Cardiac septum (tissue), 1 donor: ENCODE measurements around the gene BMS1. TPM values are rescaled to one million over a fixed set of nuclear protein-coding genes. Genes with fewer than 3 reads are reported as not detected.
A peak's percentile ranks its signal among the peaks of the same experiment; 100 is the strongest.
"Not testable (repeated sequence)": the region's sequence is repeated elsewhere in the genome, so short reads cannot be mapped to it uniquely, and the experiment has no call there.

Source experiments
- DNase-seq: peaks from one replicate; pipeline ENCODE4 v3.0.0-alpha.2; 2020; ENCODE audit warnings: low spot score
- intact Hi-C: fragments of 100-400 bp; cut with DNase I; formaldehyde crosslinking; loops from one replicate; pipeline ENCODE4 v1.14.0; 2022
- total RNA-seq: library from RNA; stranded (reverse); fragmentation: NEBNext Ultra II Directional; extraction: Animal tissue kit (Norgen Biotek cat#: 25700); gene quantifications from one replicate; pipeline ENCODE4 v1.2.1, GENCODE V29; 2021
- donor health status: DM: no; HTN: no; CAD: no.

The BMS1 gene
- total RNA-seq, 1 donor from 2014 or later = 13.4 TPM

DNA sequence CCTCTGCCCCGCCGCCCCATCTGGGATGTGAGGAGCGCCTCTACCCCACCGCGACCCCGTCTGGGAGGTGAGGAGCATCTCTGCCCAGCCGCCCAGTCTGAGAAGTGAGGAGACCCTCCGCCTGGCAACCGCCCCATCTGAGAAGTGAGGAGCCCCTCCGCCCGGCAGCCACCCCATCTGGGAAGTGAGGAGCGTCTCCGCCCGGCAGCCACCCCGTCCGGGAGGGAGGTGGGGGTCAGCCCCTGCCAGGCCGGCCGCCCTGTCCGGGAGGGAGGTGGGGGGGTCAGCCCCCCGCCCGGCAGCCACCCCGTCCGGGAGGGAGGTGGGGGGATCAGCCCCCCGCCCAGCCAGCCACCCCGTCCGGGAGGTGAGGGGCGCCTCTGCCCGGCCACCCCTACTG lies 64.7 kb downstream of the BMS1 start:
- intact Hi-C loops, DNase-seq: not testable (repeated sequence)

DNA sequence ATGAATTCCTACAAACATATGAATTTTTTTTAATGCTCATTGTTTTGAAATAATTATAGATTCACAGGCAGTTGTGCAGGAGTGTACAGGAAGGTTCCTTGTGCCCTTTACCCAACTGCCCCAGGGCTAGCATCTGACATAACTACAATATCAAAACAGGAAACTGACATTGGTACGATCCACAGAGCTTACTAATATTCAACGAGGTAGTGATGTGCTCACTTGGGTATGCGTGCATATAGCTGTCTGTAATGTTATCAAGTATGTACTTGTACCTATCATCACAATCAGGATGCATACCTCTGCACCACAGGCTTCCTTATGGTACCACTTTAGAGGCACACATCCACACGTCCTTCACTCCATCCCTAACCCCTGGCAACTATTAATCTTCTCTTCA lies 68.3 kb downstream of the BMS1 start:
- no peak for DNase-seq
- intact Hi-C loops = no loop called here

DNA sequence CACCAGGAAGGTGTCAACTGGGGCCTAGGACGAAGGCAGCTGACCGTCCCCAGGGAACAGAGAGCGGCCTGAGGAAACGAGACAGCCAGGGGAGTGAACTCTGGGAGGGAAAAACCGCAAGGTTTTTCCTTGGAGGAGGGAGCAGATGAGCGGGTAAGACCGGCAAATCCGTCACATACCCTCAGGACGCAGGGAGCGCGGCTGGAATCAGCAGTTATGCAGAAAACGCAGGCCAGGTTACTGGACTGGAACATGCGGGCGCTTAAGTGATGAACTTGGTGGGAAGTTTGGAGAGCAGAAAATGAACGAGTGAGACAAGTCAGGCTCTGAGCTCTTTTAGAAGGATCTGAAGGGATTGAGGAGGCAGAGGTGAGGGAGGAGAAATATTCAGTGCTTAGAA lies 76.7 kb downstream of the BMS1 start:
- intact Hi-C loops = no loop called here
- no peak for DNase-seq

DNA sequence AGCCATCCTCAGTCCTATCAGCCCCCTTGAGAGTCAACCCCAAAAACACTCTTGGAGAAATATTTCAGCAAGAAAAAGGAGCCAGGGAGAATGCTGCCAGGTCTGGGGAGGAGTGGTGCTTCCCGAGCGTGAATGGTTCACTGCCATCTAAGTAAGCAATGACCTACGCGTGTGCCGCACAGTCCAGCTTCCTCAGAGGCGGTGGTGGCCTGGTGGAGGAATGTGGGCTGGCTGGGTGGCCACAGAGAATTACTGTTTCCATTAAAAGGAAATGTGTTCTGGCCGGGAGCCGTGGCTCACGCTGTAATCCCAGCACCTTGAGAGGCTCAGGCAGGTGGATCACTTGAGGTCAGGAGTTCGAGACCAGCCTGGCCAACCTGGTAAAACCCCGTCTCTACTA lies 77.4 kb downstream of the BMS1 start:
- intact Hi-C loops = loop anchor here (10.0 kb wide), 1 partner anchor 485 kb away; no protein-coding TSS in a partner anchor

DNA sequence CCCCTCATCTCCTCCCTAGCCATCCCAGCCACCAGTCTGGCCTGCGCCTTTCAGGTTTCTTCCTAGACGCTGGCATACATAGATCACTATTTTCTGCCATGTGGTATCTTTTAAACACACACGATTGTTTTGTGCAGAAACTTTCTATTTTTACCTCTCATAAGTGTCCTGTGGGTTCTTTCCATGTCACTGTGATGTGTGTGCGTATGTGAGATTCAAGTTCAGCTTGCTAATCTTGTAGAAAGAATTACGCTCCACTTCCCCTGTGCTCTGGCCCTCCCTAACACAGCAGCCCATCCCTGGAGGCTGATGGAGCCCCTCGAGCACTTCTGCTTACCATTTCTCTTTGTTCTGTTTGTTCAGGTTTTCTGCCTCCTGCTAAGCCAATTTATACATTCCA lies 80.2 kb downstream of the BMS1 start:
- intact Hi-C loops = loop anchor here (10.0 kb wide), 1 partner anchor 482 kb away; no protein-coding TSS in a partner anchor
- not testable (repeated sequence) for DNase-seq

More for the DNA sequence above, 77.4 kb downstream of the BMS1 start:
- not testable (repeated sequence) for DNase-seq

DNA sequence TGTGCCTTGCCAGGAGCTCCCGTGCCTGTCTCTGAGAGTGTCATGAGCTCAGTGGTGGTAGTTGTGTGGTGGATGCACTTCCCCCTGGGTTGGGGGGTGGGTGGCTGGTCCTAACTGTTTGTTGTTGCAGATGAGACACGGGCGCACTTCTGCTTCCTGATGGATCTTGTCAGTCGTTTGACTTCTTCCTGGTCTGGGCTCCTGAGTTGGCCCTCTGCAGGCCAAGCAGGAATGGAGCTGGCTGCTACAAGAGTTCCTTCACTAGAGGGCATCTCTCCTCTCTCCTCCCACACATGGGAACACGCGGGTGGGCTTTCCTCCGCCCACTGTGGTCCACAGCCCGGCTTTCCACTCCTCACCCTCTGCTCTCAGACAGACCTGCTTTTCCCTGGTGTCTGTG lies 82.0 kb downstream of the BMS1 start:
- intact Hi-C loops = loop anchor here (10.0 kb wide), 1 partner anchor 480 kb away; no protein-coding TSS in a partner anchor
- no peak for DNase-seq

DNA sequence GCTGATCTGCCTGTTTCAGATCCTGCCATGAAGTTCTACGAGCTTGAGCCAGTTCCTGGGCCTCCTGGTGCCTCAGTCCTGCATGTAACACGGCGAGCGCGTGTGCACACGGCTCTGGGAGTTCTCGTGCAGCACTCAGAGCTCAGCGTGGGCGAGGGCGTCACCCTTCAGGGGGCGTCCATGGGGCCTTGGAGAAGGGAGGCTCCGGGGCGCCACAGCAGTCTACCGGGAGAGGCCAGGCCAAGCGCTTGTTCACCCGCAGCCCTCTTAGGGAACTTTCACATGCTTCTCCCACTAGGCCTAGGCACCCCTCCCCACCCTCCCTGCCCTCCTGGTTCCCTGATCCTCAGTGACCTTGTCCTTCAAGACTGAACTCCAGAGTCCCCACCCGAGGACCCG lies 83.1 kb downstream of the BMS1 start:
- intact Hi-C loops = loop anchor here (1.0 to 10.0 kb wide), 3 partner anchors 212 to 479 kb away; partner anchors contain the start of gene RET
- no peak for DNase-seq

DNA sequence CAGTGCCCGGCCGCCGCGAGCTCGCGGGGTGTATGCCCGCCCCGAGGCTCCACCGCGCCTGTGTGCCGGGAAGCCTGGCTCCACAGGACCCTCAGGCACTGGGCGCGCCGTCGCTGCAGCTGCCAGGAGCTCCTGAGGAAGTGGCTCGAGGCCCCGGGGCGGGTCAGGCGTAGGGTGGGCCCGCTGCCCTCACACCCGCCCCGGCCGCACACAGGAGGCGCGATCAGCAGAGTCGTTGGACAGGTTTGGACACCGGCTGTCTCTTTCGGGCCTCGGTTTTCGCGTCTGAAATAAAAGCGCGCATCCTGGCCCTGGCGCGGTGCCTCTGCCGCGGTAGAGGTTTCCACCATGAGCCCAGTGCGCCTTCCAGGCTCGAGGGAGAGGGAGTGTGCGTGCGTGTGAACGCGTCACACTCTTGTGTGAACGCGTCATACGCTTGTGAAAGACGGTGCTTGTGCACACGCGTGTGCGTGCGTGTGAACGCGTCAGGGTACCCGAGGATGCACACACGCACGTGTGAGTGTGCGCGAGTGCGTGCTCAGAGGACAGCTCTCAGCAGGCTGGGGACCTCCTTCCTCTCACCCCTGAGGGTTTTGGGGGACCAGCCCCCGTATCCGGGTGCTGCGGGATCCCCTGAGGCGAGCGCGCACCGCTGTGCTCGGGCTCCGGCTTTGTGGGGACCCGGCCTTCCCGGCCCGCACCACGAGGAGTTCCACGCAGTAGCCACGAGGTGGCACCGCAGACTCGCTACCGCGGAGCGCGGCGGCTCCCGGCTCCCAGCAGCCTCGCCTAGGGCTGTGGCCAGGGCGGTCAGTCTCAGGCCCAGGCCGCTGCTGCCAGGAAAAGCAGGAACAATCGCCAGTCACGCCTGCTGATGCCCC lies 83.8 kb downstream of the BMS1 start:
- peak; percentile 90 for DNase-seq
- intact Hi-C loops = loop anchor here (1.0 to 10.0 kb wide), 3 partner anchors 211 to 478 kb away; partner anchors contain the start of gene RET

DNA sequence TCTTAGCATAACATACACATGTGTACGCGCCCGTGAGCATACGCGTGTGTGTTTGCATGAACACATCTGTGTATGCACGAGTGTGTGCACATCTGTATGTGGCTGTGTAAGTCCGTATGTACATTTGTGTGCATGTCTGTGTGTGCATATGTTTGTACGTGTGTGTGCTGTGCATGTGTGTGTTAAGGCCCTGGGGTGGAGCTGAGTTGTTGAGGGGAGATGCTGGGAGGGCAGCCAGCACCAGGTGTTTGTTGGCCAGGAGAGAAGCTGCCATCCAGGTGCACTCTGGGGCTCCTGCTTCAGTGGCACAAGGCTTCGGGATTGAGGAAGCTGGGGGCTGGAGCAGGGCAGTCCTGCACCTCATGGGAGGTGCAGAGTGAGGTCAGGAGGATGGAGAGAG lies 85.0 kb downstream of the BMS1 start:
- intact Hi-C loops = loop anchor here (5.0 to 10.0 kb wide), 2 partner anchors 210 to 477 kb away; partner anchors contain the start of gene RET
- no peak for DNase-seq

DNA sequence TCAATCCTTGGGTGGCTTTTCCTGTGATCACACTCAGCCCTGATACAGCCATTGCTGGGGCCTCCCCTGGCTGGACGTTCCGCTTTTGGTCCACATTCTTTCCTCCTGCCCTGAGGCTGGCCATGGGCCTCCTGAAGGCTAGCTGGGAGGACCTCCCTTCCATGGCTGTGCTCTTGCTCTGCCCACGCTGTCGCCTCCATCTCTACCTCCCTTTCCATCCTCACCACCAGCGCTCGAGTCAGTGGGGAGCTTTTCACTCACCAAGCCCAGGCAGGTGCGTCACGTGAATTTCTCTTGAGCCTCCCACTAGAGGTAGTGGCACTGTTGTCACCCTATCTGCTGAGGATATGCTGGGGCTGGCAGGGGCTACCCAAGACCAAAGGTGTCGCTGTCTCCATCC lies 85.9 kb downstream of the BMS1 start:
- no peak for DNase-seq
- intact Hi-C loops = loop anchor here (5.0 to 10.0 kb wide), 2 partner anchors 209 to 476 kb away; partner anchors contain the start of gene RET

DNA sequence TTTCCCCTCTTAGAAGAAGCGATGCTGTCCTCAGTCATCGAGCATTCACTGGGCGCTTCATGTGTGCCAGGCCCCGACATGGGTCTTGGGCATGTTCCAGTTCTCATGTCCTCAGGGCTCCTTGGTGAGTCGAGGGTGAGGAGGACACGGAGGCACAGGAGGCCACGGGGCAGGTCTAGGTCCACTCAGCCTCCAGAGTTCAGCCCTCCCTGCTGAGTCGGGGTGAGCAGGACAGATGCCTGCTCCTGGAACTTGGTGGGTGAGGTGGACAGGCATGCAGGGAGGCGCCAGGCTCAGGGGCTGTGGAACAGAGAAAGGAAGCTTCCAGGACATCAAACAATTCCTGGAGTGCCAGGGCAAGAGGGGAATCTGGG lies 87.4 kb downstream of the BMS1 start:
- no peak for DNase-seq

DNA sequence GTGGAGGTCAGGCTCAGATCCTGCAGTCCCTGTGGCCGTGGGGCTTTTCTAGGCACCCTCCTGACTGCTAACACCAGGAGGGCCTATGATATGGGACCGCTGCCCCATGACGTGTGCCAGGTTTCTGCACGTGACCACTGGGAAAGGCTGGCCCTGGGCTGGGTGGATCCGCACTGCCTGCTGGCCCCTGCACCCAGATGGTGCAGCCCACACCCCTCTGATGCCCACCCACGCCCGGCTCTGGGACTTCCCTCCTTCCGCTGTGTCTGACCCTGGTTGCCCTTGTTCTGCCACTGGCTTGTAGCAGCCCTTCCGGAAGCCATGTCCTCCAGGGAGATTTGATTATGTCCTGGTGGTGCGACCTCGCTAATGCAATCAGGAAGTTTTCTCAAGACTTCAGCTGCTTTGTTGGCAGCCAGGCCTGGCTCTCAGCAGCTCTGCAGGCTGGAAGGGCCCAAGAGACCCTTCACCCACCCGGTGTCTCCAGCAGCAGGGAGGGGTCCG lies 88.6 kb downstream of the BMS1 start:
- DNase-seq, intact Hi-C loops: not testable (repeated sequence)

More for the DNA sequence above, 87.4 kb downstream of the BMS1 start:
- intact Hi-C loops = loop anchor here (5.0 to 10.0 kb wide), 2 partner anchors 207 to 475 kb away; partner anchors contain the start of gene RET

DNA sequence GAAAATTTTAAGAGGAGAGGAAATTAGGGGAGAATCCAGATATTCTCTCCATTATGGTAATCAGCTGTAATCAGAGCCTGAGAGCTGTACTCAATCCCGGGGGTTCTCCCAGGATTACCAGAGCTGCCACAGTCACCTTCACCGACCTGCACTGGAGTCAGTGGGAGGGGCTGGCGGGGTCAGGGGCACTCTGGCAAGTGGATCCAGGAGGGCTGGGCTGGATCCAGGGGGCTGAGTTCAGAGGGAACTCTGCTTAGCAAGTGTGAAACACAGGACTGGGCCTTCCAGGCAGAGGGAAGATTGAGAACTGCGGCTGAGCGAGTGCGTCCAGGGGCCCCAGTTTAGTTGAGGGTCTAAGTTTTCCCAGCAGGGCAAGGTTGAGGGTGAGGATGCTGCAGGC lies 89.2 kb downstream of the BMS1 start:
- no peak for DNase-seq
- intact Hi-C loops = no loop called here

DNA sequence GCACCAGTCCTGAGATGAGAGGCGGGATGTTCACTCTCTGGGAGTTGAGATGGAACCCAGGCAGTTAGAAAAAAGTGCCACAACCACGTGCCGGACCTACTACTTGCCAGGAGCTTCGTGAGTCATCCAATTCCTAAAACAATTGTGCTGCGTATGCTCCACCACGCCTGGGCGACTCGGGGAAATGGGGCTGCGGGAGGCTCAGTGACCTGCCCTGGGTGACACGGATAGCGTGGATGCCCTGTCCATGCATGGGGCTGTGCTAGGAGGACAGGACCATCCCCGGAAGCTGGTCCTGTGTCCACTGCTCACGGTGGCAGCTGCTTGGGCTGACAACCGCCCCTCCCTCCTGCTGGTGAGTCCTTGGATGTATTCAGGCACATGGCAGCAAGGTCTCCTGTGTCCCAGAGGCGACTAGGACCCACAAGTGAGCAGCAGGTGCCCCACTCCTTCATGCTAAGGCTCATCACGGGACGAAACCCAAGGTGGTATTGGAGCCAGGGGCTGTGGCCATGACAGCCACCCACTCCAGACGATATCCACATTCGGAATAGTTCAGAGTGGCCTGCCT lies 90.4 kb downstream of the BMS1 start:
- intact Hi-C loops = no loop called here
- no peak for DNase-seq

DNA sequence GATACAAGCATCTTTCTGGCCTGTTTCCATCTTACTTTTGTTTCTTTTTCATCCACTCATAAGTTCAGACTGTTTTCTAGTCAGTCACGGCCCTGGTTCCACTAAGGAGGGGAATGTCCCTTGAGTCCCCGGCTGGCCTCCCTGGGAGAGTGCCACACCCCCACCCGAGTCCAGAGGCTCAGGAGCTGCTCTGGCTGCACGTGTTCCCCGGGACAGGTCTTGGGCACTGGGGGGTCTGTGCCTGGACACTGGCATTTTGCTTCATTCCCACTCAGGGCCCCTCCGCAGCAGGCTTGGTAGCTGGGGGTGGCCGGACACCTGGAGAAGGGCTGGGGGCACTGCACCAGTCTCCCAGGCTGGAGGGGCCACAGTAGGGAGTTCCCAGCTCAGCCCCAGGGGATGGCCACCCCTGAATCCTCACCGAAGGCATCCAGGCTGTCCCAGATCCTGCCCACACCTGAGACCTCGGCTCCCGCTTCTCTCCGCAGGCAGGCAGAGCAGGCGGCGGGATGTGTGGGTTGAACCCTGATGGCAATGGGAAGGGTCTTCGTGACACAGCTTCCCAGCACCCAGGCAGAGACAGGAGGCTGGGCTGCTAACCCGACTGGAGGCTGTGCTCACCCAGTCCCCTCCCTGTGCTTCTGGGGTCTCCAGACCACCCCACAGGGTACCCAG lies 92.3 kb downstream of the BMS1 start:
- intact Hi-C loops = no loop called here
- DNase-seq = no peak

DNA sequence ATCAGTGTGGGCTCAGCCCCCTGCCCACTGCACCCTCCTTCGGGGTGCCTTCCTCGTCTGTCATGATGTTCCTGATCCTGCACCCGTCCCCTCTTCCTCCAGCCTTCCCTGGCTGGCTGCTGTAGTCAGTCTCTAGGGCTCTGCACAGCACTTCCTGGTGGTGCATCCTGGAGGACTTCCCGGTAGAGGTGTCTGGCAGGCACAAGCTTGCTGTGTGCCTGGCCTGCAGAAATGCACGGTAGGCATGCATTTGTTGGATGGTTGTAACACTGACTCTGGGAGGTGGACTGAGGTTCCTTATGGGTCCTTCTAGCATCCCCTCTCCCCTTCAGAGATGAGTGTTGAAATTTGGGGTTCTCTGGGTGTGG lies 92.8 kb downstream of the BMS1 start:
- DNase-seq = no peak
- intact Hi-C loops = no loop called here

DNA sequence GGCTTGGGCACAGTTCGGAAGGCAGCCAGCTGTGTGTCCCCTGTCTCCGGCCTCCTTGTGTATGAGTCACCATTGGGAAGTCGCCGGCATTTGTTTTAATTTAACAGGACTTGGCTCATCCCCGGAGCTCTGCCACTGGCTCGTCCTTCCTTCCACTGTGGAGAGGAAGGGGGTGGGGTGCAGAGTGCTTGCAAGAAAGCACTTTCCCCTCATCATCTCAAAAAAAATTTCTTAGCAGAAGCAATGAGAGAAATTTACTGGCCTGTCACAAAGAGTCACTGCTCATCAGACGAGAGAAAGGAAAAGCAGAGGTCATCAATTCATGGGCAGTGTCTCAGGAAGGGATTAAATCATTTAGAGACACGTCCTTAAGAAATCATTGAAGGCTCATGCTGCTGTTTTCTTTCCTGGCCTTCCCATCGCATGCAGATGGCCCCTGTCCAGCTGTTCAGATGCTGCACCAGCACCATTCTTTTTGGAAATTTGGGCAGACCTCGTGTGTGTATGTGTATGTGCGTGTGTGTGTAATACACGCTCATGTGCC lies 93.3 kb downstream of the BMS1 start:
- DNase-seq = no peak
- intact Hi-C loops = no loop called here

DNA sequence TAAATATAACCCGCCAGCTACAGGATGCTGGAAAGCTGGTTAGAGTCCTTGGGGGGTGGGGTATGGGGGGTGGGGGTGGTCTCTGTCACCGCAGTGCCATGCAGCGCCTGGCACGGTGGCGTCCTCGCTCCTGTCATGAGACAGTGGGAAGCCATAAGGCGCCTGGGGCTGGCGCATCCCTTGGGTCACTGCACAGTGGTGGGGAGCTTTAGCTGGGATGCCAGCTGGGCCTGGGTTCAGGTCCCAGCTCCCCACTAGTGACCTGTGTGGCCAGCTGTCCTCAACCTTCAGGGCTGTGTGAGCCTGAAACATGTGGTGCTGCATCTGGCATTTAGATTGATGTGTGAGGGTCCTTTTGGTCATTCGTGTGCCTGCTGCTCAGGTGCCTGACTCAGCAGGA lies 93.9 kb downstream of the BMS1 start:
- DNase-seq = no peak
- intact Hi-C loops = no loop called here

DNA sequence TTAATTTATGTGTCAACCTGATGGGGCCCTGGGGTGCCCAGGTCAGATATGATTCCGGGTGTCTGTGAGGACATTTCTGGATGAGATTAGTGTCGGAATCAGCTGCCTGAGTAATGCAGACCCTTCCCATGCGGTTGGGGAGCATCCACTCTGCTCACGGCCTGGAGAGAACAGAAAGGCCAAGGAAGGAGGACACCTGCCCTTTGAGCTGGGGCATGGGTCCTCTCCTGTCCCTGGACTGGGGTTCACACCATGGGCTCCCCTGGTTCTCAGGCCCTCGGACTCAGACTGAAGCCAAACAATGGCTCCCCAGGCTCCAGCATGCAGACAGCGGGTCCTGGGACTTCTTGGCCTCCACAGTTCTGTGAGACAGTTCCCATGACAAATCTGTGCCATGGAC lies 94.3 kb downstream of the BMS1 start:
- no peak for DNase-seq
- intact Hi-C loops = no loop called here
